ENCODE measurements around the gene TSHZ2.
"Not testable (repeated sequence)": the region's sequence is repeated elsewhere in the genome, so short reads cannot be mapped to it uniquely, and the experiment has no call there.

Gene TSHZ2

GRCh38 chr20:53083411-53083810 lies 111.3 kb downstream of the TSHZ2 start:
- no peak for DNase-seq (ENCODE audit: low read depth)

DNA sequence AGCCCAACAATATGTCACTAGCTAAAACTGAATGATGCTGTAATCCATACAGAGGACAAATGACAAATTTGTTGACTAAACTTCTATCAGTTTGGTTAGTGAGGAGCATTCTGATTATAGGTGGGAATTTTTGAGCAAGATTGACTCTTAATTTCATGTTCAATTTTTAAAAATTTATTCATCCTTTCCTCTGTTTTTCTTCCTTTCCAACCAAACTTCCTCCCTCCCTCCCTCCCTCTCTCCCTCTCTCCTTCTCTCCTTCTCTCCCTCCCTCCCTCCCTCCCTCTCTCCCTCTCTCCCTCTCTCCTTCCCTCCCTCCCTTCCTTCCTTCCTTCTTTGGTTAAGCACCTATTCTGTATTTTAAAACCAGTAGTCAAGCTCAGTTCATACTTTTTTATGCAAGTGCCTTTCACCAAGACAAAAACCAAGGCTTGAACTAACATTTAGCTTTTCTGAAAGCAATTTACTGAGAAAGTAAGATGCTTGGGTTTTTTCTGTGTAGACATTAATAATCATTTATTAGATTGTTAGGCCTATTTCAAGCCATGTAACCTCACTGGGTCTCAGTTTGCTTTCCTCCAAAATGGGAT lies 112.3 kb downstream of the TSHZ2 start:
- DNase-seq (ENCODE audit: low read depth): no peak

DNA sequence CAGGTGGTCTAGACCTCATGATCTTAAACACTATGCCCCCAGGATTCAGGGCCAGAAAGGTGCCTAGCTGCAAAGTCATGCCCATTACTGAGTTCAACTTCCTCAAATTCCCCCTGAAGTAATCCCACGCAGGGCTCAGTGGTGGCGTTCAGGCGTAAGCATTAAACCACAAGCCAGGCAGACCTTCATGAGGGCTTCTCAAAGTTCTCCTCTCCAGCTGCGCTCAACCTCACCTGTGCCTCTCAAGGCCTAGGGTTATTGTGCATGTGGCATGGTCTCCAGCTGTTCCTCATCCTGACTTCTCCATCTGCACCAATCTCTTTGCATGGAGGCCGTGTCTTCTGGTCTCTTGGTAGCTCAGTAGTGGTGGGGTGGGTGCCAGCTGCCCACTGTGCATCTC lies 113.6 kb downstream of the TSHZ2 start:
- DNase-seq (ENCODE audit: low read depth): no peak

- DNase-seq (ENCODE audit: low read depth): no peak
Measured at GRCh38 chr20:53087037-53087777, 115.0 kb downstream of the TSHZ2 start.

DNA sequence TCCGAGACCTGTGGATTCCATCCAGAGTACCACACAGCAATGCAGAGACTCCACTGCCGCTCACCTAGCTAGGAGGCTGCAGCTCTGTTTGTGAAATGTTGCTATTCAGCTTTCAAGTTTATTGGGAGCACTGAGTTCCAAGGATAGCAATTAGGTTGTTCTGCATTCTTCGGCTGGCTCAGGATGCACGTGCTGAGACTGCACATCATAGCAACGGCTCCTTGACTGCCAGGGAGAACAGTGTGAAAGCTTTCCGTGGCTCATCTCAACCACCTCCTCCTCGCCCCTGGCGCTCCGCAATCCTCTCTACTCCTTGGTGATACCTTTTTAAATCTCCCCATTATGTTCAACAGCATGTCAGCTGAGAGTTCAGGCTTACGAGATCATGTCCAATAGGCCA lies 116.6 kb downstream of the TSHZ2 start:
- DNase-seq (ENCODE audit: low read depth): no peak

DNA sequence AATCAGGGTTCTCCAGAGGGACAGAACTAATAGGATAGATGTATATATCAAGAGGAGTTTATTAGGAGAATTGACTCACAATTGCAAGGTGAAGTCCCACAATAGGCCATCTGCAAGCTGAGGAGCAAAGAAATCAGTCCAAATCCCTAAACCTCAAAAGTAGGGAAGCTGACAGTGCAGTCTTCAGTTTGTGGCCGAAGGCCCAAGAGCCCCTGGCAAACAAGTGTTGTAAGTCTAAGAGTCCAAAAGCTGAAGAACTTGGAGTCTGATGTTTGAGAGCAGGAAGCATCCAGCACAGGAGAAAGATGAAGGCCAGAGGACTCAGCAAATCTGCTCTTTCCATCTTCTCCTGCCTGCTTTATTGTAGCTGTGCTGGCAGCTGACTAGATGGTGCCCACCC lies 117.7 kb downstream of the TSHZ2 start:
- not testable (repeated sequence) for DNase-seq (ENCODE audit: low read depth)

DNA sequence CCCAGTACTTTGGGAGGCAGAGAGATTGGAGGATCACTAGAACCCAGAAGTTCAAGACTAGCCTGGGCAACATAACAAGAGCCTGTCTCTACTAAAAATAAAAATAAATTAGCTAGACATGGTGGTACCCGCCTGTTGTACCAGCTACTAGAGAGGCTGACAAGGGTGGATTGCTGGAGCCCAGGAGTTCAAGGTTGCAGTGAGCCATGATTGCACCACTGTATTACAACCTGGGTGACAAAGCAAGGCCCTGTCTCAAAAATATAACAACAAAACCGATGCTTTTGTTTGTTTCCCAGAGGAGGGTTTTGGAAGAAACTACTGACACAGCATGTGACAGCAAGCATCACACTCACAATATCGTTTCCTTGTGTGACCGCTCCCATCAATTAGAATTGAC lies 119.6 kb downstream of the TSHZ2 start:
- DNase-seq (ENCODE audit: low read depth): no peak

- no peak for DNase-seq (ENCODE audit: low read depth)
Measured at GRCh38 chr20:53092772-53093300, 120.7 kb downstream of the TSHZ2 start.

- DNase-seq (ENCODE audit: low read depth): no peak
Measured at GRCh38 chr20:53097371-53097770, 125.2 kb downstream of the TSHZ2 start.

- no peak for DNase-seq (ENCODE audit: low read depth)
Measured at GRCh38 chr20:53097791-53098190, 125.6 kb downstream of the TSHZ2 start.

- no peak for DNase-seq (ENCODE audit: low read depth)
Measured at GRCh38 chr20:53098621-53099020, 126.5 kb downstream of the TSHZ2 start.

GRCh38 chr20:53099856-53100255 lies 127.7 kb downstream of the TSHZ2 start:
- DNase-seq (ENCODE audit: low read depth): no peak

- no peak for DNase-seq (ENCODE audit: low read depth)
Measured at GRCh38 chr20:53100476-53100911, 128.3 kb downstream of the TSHZ2 start.

DNA sequence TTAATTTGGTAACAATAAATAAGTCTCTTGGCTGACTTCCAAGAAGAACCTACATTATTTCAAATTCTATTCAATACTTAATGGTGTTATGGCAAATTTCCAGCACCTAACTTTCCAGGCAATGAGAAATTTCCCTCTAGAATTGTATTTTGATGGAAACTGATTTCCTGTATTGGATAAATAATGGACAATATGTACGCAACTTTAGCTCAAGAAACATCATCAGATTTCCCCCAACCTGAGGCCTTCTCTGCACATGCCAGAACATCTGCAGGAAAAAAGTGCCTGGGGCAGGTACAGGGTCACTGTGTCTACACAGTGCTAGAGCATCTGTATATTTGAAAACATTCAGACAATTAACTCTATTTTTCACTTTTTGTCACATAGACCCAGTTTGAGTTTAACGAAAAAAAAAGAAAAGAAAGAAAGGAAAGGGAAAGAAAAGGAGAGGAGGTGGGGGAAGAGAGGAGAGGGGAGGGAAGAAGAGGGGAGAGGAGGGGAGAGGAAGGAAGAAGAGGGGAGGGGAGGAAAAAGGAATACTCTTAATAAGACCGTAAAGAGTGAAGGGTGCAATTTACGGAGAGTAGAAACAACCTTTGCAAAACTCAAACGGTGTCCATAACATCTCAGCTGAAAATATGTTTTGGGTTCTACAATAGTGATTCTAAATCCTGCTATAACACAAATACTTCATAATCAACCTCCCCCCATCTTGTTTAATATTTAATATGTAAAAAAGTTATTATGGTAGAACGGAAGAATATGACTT lies 130.0 kb downstream of the TSHZ2 start:
- no peak for DNase-seq (ENCODE audit: low read depth)

- DNase-seq (ENCODE audit: low read depth): no peak
Measured at GRCh38 chr20:53103124-53103523, 131.0 kb downstream of the TSHZ2 start.

- DNase-seq (ENCODE audit: low read depth): no peak
Measured at GRCh38 chr20:53104884-53105283, 132.7 kb downstream of the TSHZ2 start.

DNA sequence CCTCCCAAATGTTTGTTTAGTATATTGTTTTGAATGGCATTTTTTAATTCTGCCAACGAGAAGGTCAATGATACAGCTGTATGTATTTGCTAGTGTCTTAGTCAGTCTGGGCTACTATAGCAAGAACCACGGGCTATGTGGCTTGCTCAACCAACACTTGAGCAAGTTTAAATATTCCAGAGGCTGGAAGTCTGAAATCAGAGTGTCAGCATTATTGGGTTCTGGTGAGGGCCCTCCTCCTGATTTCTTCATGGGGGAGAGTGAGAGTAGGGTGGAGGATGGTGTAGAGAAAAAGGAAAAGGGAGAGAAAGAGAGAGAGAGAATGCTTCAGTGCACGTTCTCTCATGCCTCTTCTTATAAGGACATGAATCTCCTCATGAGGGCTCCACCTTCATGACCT lies 144.6 kb downstream of the TSHZ2 start:
- DNase-seq (ENCODE audit: low read depth): no peak

- DNase-seq (ENCODE audit: low read depth): no peak
Measured at GRCh38 chr20:53122853-53123252, 150.7 kb downstream of the TSHZ2 start.

DNA sequence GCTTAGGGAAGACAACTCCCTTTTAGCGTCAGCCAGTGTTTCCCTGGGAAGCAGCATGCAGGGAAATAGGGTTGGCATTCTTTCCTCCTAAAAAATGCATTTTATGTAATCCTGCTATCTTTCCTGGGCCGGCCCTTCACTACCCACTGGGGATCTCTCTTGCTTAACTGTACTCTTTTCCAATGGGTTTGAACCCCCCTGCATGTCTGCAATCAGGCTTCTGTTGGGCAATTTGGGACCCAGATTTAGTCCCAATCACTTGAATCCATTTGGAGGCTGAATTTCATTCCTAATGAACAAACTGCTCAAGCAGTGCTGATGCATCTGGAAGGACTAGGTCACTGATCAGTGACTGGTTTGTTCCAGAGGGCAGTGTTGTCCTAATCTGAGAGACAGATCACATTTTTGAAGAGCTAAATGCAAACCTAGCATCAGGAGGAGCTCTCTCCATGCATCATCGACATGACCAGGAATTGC lies 152.0 kb downstream of the TSHZ2 start:
- DNase-seq (ENCODE audit: low read depth): no peak

DNA sequence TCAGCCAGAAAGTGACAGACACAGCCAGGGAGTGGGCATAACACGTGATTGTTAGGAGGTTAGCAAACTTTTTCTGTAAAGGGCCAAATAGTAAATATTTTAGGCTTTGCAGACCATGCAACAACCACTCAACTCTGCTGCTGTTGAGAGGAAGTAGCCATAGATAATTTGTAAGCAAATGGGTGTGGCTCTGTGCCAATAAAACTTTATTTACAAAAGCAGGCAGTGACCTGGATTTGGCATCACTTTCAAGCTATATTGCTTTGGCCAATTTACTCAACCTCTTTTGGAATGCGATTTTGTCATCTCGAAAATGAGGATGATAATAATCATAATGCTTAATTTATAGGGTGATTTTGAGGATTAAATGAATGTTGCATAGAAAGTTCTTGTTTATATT lies 152.6 kb downstream of the TSHZ2 start:
- no peak for DNase-seq (ENCODE audit: low read depth)

DNA sequence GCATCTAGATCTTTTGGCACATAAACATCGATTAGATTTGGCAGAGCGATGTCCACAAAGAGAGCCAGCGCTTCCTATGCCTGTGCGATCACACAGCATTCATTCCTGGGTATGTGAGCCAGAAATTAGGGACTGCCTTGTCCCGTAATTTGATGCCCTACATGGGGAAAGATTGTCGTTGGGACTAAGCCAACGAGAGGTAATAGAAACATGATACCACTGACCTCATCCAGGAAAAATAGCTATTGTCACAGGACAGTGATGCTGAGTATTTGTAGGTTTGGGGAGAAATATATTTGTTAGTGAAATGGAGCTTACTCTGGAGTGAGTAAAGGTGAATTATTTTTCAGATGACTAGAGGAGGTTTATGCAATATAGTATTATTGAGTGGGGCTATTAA lies 154.0 kb downstream of the TSHZ2 start:
- DNase-seq (ENCODE audit: low read depth): no peak

DNA sequence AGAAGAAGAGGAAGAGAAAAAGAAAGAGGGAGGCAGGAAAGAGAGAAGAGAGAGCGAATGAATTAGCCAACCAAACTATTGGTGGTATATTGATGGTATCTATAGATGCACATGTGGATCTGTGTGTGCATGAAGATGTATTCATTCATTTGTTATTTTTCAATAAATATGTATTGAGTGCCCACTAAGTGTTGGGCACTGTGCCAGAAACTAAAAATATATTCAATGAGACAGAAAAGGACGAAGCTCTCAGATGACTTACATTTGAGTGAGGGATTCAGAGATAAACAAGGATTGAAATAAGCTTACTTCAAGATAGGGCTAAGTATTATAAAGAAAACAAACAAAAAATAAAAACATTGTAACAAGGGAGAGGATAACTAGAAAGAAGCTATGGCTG lies 154.9 kb downstream of the TSHZ2 start:
- no peak for DNase-seq (ENCODE audit: low read depth)

GRCh38 chr20:53128004-53128403 lies 155.8 kb downstream of the TSHZ2 start:
- DNase-seq (ENCODE audit: low read depth): no peak

Data from CMK (cell line).